ENCODE measurements around the gene SON. TPM values are rescaled to one million over a fixed set of nuclear protein-coding genes. Genes with fewer than 3 reads are reported as not detected.

SON gene
- total RNA-seq, 1 experiment from 2014 or later: 328 TPM

DNA sequence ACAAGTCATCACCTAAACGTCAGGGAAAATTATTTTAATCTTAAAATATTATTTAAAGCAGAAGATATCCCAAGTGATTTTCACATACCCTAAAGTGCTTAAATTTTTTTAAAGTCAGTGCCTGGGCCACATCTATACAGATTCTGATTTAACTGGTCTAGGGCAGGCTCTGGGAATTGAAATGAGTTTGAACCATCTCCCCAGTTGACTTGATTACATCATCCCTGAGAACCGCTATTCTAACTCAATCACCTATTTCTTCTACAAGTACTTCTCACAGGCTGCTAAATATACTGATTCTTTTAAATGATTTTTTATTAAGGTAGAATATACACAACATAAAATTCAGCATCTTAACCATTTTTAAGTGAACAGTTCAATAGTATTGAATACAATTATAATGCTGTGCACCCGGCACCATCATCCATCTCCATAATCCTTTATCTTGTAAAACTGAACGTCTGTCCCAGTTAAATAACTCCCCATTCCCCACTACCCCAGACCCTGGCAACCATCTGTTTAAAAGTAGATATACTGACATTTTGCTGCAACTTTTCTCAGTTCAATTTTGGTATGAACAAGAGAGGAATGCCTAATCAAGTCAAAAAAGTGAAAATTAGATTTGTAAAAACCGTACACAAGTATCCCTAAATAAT lies 20.4 kb upstream of the SON start:
- Histone ChIP-seq H3K9me3 (ENCODE audit: low read depth, low read length, poor library complexity, severe bottlenecking) (no peaks in the 10 kb centered on the region), H3K4me3 (ENCODE audit: low read depth, low read length, poor library complexity, severe bottlenecking) (no peak overlapping the region), H3K27me3 (replicated peaks; ENCODE audit: insufficient read depth, low read depth, low read length, poor library complexity) (no peaks in the 10 kb centered on the region), H3K27ac (ENCODE audit: low read depth, low read length, poor library complexity, severe bottlenecking) (no peak overlapping the region), H3K36me3 (ENCODE audit: insufficient read depth, low read length, poor library complexity, severe bottlenecking) (peaks cover 63% of the 10 kb centered on the region), H3K4me1 (ENCODE audit: insufficient read depth, low read length, poor library complexity, severe bottlenecking) (no peaks in the 10 kb centered on the region)
- POLR2A ChIA-PET (ENCODE audit: low non-redundant PET): no interaction called here
- DNase-seq (ENCODE audit: low spot score): no peak
- CTCF ChIA-PET: no interaction called here
- BruUV-seq (replicated peaks): no TSS peak
- intact Hi-C loops (cut with micrococcal nuclease; ENCODE audit: unreplicated experiment): no loop called here
- TF ChIP-seq, protein P1, sequence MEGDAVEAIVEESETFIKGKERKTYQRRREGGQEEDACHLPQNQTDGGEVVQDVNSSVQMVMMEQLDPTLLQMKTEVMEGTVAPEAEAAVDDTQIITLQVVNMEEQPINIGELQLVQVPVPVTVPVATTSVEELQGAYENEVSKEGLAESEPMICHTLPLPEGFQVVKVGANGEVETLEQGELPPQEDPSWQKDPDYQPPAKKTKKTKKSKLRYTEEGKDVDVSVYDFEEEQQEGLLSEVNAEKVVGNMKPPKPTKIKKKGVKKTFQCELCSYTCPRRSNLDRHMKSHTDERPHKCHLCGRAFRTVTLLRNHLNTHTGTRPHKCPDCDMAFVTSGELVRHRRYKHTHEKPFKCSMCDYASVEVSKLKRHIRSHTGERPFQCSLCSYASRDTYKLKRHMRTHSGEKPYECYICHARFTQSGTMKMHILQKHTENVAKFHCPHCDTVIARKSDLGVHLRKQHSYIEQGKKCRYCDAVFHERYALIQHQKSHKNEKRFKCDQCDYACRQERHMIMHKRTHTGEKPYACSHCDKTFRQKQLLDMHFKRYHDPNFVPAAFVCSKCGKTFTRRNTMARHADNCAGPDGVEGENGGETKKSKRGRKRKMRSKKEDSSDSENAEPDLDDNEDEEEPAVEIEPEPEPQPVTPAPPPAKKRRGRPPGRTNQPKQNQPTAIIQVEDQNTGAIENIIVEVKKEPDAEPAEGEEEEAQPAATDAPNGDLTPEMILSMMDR (conservative IDR thresholded peaks at IDR 0.05; ENCODE audit: low read depth, low read length): no peak
- TF ChIP-seq EZH2 (IDR thresholded peaks at IDR 0.05; ENCODE audit: borderline replicate concordance, low read depth, low read length, poor library complexity, severe bottlenecking): no peak

GRCh38 chr21:33522953-33523349 lies 19.9 kb upstream of the SON start:
- ChIA-PET POLR2A (ENCODE audit: low non-redundant PET) (no interaction called here), CTCF (no interaction called here)
- Histone ChIP-seq H3K9me3 (ENCODE audit: low read depth, low read length, poor library complexity, severe bottlenecking) (no peaks in the 10 kb centered on the region), H3K36me3 (ENCODE audit: insufficient read depth, low read length, poor library complexity, severe bottlenecking) (peaks cover 63% of the 10 kb centered on the region), H3K4me3 (ENCODE audit: low read depth, low read length, poor library complexity, severe bottlenecking) (no peak overlapping the region), H3K4me1 (ENCODE audit: insufficient read depth, low read length, poor library complexity, severe bottlenecking) (no peaks in the 10 kb centered on the region), H3K27ac (ENCODE audit: low read depth, low read length, poor library complexity, severe bottlenecking) (no peak overlapping the region), H3K27me3 (replicated peaks; ENCODE audit: insufficient read depth, low read depth, low read length, poor library complexity) (no peaks in the 10 kb centered on the region)
- no peak for DNase-seq (ENCODE audit: low spot score)
- intact Hi-C loops (cut with micrococcal nuclease; ENCODE audit: unreplicated experiment): no loop called here
- no TSS peak for BruUV-seq (replicated peaks)
- TF ChIP-seq, protein P1 (conservative IDR thresholded peaks at IDR 0.05; ENCODE audit: low read depth, low read length): no peak
- no peak for TF ChIP-seq EZH2 (IDR thresholded peaks at IDR 0.05; ENCODE audit: borderline replicate concordance, low read depth, low read length, poor library complexity, severe bottlenecking)

DNA sequence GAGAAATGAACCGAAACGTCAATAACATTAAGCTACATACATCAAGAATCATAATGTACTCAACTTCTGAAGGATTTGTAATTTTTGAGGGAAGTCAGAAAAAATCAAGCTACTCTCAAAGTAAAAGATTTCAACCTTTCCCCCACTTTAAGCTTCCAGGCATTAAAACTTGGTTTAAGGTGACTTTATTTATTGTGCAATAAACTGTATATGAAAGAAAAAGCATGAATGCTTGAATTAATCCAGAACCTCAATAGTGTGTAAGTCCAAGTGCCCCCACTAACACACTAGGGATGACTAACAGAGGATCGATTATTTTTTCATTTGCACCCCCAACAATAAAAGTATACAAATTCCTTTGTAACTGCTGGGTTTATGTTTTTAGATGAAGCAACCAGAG lies 11.8 kb upstream of the SON start:
- intact Hi-C loops (cut with micrococcal nuclease; ENCODE audit: unreplicated experiment): no loop called here
- TF ChIP-seq, protein P1 (conservative IDR thresholded peaks at IDR 0.05; ENCODE audit: low read depth, low read length): no peak
- no peak for TF ChIP-seq EZH2 (IDR thresholded peaks at IDR 0.05; ENCODE audit: borderline replicate concordance, low read depth, low read length, poor library complexity, severe bottlenecking)
- Histone ChIP-seq H3K9me3 (ENCODE audit: low read depth, low read length, poor library complexity, severe bottlenecking) (no peaks in the 10 kb centered on the region), H3K36me3 (ENCODE audit: insufficient read depth, low read length, poor library complexity, severe bottlenecking) (peaks cover 97% of the 10 kb centered on the region), H3K4me3 (ENCODE audit: low read depth, low read length, poor library complexity, severe bottlenecking) (no peak overlapping the region), H3K27me3 (replicated peaks; ENCODE audit: insufficient read depth, low read depth, low read length, poor library complexity) (no peaks in the 10 kb centered on the region), H3K4me1 (ENCODE audit: insufficient read depth, low read length, poor library complexity, severe bottlenecking) (no peaks in the 10 kb centered on the region), H3K27ac (ENCODE audit: low read depth, low read length, poor library complexity, severe bottlenecking) (no peak overlapping the region)
- ChIA-PET CTCF (interaction anchor here (0.6 kb wide), 1 partner anchor 51 kb away, joined by 7 read pairs; the partner anchor contains the start of gene TMEM50B), POLR2A (ENCODE audit: low non-redundant PET) (no interaction called here)
- DNase-seq (ENCODE audit: low spot score): no peak
- BruUV-seq (replicated peaks): no TSS peak
